NCI-H1930 (cell line): ENCODE data around the gene SLC4A8.

Source experiments
- DNase-seq, 2 experiments: peaks; one replicate each; lab custom pipeline; 2025; lab: John Stamatoyannopoulos, UW

The SLC4A8 gene

DNA sequence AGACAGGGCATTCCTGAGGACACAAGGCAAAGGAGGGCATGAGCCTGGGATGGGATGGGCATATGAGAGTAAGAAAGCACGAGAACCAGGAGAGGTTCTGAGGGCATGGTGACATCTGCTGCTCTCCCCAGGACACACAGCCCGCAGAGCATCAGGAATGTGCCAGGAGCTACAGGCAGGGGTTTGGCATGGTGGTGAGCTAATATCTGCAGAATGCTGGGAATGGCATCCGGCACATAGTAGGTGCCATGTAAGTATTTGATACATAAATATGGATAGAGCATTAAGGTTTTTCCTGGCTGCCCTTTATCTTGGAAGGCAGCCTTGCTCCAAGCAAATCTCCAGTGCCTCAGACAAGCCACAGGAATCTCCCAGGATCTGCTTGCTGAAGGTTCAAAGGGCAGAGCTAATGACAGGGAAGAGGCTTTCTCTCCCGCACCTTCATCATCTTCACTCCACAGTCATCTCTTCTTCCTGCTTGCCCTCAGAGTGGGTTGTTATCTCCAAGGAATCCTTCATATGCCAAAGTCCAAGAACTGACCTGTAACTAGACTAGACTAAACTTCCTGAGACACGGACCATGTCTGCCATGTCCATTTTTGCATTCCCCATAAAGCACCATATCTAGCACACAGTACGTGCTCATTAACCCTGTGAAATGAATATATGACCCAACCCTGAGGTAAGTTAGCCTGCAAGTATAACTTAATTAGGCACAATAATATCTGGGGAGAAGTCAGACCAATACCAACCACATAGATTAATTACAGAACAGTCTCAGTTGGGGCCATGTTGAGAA is 104.4 kb downstream of the SLC4A8 start:
- no peak for DNase-seq

DNA sequence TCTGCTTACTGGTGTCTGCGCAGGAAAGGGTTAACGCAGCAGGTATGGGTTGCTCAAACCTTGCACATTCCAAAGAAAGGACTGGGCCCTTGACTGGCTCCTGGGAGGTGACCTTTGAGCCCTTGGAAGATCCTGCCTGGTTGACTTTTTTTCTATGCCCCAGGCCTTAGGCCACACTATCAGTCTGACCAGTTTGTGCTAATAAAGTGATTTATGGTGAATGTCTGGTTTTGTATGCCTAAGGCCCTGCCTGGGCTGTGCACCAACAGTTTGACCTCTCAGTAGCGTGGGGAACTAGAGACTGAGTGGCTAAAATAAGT is 105.0 kb downstream of the SLC4A8 start:
- no peak for DNase-seq

DNA sequence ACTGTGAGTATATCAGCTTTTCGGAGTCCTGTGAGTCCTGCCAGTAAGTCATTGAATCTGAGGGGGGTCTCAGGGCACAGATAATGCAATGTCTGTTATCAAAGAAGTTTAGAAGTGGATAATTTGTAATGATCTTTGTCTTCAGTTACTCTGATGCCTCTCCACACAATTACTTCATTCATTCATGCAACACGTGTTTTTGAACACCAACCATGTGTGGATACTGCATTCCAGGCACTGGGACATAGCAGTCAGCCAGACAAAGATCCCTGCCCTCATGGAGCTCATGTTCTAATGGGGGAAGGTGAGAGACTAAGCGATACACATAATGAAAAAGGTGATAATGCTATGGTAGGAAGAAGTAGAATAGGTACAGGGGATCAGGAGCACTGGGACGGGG is 105.6 kb downstream of the SLC4A8 start:
- DNase-seq: no peak

DNA sequence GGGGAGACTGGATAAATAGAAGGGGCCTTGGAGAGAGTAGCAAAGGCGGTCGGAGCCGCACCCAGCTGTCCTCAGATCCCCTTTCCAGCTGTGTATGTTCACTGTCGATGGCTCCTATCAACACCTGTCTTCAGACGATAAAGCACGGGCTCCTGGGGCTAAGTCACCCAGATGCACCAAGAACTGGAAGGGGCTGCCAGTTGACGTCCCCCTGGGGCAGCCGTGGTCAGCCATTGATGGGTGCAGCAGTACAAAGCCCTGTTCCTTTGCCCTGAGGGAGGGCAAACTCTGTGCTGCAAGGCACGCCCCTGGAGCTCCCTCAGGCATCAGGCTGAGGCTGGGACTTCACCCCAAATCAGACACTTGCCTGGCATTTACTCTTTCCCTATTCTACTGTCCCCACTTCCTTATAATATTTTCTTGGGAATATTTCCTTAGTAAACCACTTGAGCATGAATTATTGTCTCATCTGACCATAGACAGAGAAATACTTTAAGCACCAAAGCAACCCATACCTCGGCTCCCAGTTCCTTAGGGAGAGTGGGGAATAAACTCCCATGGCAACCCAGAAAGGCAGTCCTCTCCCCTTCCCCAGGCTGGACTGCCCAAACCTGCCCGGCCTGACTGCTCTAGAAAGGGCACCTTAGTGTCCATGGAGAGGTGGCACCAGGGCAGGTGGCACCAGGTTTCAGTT is 106.8 kb downstream of the SLC4A8 start:
- DNase-seq: no peak

DNA sequence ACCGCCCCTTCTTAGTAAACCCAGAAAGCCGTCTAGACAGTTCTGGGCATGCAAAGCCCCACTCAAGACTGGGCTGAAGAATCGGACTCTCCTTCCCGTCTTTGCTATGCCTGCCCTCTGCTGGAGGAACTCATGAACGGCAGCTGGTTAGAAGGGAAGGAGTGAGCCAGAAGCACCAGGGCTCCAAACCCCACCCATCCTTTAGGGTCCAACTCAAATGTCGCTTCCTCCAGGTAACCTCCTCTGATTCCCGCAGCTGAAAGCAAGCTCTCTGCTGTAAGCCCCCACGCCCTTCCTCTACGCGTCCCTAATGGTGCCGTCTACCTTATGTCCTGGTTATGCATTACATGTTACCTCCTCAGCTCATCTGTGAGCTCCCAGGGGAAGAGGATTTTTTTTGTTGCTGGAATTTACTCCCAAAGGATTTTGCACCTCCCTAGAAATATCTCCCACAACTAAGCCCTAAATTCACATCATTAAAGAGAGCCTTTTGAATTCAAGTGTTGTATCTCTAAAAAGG is 107.4 kb downstream of the SLC4A8 start:
- peak; percentile 54 to 62 for DNase-seq

DNA sequence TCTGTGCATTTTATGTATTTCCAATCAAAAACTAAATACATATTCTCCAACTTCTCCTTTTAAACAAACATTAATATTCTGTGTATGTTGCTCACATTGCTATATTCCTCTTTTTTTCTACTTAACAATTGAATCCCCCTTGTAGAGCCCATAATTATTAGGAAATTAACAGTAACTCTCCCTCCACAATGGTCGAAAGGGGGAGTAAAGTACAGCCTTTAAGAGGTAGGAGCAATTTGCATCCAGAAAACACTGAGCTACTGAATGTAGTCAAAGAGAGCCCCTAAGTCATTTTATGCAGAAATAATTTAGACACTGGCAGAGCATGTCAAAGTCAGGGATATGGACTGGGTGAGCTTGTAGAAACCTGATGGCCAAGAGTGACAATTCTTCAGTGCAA is 109.2 kb downstream of the SLC4A8 start:
- no peak for DNase-seq

DNA sequence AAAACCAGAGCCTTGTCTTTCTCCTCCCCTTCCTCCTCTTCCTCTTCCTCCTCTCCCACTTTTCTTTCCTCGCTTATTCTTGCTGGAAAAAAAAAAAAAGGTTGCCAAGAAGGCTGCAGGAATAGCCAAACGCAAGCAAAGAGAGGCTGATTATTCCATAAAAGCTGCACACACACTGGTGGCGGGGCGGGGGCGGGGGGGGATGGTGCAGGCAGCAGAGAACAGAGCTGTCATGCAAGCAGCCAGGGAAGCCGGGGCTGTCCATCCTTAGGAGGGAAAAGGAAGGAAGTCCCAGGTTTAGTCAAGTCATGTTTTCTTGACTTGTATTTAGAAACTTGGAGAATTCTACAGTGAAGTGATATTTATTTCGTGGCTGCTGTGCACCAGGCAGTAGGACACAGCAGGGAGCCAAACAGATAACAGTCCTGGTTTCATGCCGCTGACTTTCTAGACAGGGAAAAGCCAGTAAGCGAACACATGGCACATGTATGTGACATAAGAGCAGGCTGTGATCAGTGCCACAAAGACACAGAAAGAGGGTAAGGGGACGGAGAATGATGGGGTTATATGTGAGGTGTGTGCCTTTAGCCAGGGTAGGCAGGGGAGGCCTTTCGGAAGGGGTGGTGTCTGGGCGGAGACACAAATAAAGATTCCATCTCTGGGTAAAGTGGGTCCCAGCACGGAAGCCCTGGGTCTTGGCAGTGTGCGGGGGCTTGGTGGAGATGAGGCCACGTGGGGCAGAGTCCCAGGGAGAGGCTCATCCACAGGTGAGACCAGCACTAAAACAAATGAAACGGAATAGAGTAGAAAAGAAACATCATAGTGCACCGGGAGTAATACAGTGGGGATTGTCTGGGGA is 109.8 kb downstream of the SLC4A8 start:
- DNase-seq: no peak

DNA sequence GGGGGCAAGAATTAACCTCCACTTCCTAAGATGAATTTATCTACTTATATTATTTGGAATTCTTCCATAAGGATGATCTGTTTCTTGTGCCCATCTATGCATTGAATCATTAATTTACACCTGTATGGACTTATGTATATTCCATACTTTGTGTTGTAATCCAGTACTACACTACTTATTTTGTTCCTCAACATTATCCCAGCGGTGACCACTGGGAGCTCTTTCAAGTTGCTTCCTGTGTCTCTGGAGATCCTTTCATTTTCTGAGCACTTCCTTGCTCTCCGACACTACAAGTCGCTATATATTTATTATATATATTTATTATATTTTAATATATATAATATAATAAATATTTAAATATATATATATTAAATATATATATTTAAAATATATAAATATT is 111.5 kb downstream of the SLC4A8 start:
- DNase-seq: no peak

DNA sequence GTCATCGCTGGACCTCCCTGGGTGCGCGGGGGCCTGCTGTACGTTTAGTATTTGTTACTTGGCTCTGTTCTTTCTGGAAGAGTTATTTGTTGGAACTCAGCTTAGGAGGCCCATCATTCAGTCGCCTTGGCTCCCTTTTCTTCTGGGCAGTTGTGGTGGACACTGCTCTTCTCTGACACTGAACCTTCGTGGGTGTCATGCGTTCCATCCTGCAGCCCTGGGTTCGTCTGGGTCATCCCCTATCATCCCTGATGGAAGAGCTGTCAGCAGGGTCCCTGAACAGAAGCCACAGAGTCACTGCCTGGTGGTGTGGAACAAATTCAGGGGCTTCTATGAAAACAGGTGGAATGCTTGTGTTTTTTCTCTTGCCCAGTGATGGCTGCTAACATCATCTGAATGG is 113.5 kb downstream of the SLC4A8 start:
- no peak for DNase-seq

DNA sequence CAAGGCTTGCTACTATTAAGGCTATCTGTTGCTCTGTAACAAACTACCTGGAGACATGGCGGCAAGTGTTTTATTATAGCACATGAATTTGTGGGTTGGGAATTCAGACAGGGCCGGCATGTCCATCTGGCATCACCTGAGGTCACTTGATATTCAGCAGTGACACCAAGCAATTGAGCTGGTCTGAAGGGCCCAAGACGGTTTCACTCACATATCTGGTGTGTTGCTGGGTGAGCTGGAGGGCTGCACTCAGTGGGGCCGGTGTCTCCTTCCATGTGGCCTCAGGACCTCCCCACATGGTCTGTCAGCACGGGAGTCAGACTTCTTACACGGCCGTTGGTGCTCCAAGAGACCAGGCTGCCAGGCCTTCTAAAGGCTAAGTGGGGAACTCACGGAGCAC is 114.0 kb downstream of the SLC4A8 start:
- DNase-seq: no peak

DNA sequence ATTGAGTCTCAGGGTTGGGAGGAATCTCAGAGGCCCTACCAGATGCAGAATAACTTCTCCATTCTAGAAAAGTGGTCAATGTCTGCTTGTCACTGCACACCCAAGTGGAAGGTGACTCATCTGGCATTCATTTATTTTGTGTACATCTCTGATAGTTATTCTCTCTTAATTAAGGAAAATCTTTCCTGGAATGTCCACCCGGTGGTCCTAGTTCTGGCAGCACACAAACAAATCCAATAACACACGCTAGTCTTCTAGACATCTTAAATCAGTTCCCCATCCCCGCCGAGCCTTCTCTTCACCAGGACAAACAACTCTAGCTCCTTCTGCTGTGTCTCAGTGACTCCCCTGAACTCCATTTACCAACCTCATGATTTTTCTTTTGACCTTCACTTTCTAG is 116.4 kb downstream of the SLC4A8 start:
- no peak for DNase-seq

DNA sequence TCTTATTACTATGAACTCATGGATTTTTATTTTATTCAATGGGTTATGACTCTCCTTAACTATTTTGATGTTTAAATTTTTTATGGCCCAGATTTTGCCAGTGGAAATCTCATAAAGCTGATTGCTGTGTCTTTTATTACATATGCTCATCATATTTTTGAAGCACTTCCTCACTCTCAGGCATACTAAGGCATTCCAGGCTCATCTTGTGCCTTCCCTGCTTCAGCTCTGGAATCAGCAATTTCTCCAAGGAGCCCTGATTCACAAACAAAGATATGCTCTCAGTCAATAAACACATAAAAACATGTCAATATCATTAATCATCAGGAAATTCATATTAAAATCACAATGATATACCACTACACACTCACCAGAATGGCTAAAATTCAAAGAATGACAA is 121.5 kb downstream of the SLC4A8 start:
- no peak for DNase-seq

DNA sequence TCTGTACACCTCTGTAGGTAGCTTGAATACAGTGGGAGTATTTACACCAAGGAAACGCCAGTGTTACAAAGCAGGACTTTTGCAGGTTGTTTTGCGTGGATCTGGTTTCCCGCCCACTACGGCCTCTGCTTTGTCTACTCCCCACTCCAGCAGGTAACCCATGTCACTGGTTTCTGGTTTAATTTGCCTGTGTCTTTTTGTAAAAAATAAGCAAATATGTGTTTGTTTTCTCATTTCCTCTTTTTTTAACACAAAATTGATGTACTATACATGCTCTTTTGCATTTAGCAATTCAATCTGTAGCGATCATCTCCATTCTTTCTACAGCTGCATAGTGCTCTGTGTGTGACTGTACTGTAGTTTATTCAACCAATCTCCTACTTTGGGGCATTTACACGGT is 123.0 kb downstream of the SLC4A8 start:
- DNase-seq: no peak

DNA sequence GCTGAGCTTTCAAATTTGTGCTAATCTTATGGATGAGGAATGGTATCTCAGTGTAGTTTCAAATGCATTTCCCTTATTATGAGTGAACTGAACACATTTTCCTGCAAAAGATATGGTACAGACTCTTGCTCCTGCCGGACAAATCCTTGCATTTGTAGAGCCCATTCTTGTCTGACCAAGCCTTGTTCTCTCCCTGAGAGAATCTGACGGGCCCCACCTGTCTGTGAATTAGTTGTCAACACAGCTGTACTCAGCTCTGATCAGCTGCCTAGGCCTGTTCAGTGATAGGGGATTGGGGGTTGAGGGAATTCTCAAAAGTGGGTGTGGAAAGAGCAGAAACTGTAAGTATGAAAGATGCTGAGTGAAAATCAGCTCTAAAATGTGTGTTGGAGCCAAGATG is 123.6 kb downstream of the SLC4A8 start:
- no peak for DNase-seq

DNA sequence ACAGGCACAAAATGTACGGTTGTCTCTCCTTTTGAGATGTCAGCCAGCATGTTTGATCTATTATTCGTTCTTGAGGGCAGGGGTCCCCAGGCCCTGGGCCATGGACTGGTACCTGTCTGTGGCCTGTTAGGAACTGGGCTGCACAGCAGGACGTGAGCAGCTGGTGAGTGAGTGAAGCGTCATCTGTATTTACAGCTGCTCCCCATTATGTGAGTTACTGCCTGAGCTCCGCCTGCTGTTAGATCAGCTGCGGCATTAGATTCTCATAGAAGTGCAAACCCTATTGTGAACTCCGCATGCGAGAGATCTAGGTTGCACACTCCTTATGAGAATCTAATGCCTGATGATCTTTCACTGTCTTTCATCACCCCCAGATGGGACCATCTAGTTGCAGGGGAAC is 125.0 kb downstream of the SLC4A8 start:
- DNase-seq: peak; percentile 24 to 44
